Stimulated activated CD4-positive, alpha-beta T cell treated with anti-CD3 and anti-CD28 coated beads, Interleukin-12 subunit alpha, Interleukin-12 subunit beta, amount 100 ng/mL, for 48 hours (primary cell): Measurements from ENCODE around the gene HDAC9.

ENCODE experiments used
- DNase-seq, 3 donors: peaks; one replicate each; pipeline ENCODE4 v3.0.0-alpha.2; 2020; ENCODE audit warnings: low read depth in 2 of 3, low spot score in 1 of 3

HDAC9 gene

DNA sequence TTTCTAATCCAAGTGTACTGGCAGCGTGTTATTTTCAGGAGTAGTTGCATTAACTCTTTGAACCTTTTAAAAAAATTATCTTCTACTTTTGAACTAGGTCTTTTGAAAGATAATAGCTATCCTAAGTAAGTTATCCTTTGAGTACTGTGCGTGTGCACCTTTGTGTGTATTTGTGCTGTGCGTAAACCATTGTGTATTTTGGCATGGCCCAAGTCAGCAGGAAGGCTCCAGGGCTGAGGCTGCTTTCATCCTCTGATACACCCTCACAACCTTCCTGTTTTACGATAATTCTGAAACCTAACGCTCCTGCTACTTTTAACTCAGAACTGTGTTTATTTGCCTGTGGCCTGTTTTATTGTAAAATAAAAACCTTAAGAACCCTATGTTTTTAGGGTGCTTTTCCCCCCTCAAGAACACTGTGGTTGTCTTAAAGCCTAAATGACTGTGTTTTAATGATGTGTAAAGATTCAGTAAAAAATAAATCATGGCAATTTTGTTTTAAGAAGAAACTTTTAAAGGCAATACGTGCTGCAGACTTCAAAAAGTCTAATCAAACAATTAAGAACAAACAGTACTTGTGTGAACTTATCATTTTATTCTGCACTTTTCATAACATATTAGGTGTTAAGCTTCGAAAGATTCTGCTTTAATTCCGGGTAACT lies 57.5 kb downstream of the HDAC9 start:
- no peak for DNase-seq

DNA sequence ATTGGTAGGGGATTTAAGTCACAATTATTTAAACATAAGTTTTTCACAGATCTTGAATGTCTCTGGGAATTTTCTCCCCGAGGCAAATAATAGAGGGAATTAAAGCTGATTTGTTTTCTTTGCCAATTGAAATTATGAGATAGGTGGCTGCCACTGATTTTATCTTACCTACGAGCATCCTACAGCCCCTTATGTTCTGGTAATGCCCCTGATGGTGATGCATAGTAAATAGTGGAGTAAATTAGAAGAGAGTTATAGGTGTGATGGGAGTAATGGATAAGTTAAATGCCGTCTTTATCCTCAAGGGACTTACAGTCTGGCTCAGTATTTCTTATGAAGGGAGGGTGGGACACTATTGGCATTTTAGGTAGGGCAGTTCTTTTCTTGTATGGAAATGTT lies 58.1 kb downstream of the HDAC9 start:
- no peak for DNase-seq

DNA sequence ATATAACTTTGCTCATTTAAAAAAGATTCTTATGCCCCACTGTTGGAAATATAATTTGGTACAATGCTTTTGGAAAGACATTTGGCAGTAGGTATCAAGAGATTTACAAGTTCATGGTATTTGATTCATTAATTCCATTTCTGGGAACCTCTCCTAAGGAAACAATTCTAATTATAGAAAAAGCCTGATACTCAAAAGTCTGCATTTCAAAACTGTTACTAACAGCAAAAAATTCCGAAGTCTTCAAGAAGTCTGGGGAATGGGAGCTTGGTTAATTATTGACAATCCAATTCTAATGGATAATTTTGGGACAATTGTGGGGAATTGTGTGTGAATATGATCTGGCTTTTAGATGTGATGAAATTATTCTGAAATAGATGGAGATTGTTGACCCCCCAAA lies 59.6 kb downstream of the HDAC9 start:
- DNase-seq: no peak

DNA sequence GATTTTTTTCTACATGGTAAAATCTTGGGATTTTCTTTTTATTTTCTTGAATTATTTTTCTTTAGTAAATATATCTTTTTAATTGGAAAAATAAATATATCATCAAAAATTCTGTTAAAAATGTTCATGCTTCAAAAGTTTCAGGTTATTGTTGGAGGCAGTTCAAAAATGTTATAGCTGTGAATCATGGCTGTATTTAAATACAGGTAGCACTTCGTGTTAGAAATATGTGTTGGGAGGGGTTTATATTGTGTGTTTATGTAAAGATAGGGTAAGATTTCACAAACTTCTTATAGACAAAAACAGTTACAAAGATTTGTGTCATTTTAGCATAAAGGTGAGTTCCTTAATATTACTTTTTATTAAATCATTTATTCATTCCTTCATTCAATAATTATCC lies 60.4 kb downstream of the HDAC9 start:
- DNase-seq: no peak

DNA sequence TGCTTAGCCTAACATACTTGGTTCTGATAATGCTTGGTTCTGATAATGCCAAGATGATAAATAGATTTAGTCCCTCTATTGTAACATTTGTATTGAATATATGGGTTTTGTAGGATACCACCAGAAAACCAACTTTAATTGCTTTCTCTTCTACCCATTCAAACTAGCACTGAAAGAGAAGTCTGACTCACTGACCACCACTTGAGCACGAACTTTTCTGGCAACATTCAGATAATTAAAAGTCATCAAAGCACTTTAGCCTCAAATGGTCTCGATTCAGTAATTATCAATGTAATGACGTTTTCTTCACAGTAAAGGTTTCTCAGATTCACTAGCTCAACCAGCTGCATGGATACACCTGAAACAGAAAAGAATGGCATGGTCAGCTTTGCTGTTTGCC lies 63.0 kb downstream of the HDAC9 start:
- DNase-seq: no peak

DNA sequence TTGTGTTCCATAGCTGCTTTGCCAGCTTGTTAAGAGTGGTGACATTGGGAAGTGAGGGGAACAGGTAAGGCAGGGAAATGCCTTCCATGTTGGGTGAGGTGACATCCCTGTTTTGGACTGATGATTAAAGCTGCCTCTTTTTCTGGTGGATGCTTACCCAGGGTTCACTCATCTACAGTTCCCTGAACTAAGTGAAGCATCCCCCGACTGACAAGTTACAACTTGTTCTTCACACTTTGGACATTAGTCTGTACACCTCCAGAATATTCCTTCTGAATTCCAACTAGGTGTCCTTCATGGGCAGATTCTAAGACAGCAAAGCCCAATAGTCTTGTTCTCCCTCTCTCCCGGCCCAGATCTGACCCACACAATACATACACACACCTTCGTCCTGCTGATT lies 63.4 kb downstream of the HDAC9 start:
- no peak for DNase-seq

DNA sequence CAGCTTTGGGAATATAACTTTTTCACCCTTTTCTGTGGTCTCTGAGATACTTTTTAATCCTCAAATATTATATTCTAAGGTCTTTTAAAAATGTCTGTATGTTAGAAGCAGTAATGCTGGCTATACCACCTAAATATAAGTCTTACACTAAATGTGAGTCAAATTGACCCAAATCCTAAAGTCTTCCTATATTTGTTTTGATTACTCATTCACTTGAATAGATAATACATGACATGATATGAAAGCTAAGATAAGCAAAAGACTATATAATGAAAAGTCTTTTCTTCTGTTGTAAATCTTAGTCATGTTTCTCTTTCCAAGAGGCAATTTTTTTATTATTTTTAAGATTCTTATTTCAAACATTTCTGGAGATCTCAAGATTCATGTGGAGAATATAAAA lies 64.2 kb downstream of the HDAC9 start:
- DNase-seq: no peak

DNA sequence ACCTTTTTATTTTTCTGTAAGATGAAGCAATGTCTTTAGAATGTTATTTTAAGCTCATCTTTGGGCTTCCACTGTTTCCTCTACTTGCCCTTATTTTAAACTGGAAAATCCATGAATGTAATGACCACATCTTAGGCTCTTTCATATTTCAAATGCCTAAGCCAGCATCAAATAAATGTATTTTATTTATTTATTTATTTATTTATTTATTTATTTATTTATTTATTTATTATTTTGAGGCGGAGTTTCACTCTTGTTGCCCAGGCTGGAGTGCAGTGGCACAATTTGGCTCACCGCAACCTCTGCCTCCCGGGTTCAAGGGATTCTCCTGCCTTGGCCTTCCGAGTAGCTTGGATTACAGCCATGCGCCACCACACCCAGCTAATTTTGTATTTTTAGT lies 69.2 kb downstream of the HDAC9 start:
- DNase-seq: no peak

DNA sequence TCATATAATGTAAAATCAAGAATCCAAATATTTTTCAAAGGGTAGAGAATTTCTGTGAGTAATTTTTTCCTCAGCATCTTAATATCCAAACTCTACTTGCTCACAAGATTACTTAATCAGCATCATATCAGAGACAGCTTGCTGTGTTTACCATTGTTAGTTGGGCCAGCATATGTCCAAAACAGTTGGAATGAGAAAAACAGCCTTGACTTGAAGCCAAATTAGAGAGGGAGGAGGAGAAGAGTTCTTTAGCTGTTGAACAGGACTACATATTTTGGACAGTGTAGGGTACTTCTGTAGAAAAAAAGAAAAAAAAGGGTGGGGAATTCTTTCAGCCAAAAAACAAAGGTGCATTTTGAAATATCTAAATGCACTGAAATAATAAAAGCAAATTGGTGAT lies 69.8 kb downstream of the HDAC9 start:
- DNase-seq: no peak

DNA sequence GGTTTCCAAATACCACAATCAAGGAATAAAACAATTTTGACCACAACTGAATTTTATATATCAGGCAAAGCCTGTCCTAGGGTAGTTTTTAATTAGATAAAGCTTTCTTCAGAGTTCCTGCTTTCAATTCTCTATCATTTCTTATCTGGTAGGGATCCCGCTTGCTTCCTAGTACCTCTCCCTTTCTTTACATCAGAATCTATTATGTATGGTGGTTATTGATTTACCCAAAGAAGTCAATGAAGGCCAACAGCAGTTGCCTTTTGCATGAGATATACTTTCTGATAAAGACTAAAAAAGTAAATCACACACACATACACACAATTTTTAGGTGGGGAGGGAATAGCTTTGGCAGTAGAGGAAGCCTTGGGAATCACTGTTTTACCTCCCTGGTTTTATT lies 70.7 kb downstream of the HDAC9 start:
- DNase-seq: no peak

DNA sequence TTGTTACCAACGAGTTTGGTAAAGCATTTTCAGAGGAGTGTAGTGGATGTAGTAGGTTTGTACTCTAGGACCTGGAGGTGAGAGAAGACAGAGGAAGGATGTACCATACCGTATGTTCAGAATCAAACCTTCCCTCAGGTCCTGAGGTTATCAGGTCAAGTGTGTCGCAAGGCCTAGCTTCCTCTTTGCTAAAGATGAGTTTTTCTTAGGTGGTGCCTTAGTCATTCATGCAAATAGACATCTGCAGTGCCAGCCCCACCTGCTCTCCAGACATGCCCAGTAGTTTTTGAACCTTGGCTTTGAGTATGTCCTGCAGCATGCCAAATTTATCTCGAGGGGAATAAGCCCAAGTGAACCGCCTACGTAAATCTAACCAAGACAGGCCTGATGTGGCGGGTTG lies 71.3 kb downstream of the HDAC9 start:
- DNase-seq: no peak

DNA sequence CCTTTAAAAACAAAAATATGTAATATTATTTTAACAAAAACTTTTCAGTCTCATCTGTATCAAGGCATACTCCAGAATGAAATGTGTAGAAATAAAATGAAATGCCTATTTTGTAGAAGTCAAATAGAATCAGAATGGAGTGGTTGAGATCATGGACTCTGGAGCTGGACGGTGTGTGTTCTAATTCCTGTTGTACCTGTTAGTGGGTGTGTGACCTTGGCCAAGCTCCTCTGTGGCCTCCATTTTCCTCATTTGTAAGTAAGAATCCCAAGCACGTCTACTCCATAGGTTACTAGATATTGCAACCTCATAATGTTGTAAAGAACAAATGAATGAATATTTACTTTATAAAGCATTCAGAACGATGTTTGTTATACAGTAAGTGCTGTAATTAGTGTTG lies 74.9 kb downstream of the HDAC9 start:
- no peak for DNase-seq

DNA sequence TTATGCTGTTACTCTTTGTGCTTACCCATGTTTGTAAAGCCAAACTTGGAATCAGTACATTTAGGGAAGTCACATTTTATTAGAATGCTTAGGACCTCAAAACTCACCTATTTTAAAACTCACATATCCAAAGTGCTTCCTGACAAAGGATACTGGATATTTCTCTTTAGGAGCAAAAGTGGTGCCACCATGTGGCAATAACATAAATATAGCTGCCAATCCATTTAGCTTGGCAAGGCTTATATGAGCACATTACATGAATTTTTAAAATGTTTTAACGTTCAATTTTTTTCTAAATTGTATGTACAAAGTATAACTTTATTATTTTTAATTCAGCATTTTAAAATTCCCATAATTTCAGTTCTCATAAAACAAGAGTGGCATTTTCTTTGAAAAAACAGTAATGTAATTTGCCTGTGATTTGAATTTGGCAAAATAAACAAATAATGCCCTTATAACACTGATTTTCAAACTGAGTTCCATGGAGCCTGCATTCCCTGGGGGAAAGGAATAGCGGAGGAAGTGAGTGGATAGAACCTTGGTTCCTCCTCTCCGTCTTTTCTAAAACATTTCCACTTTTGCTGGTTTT lies 75.4 kb downstream of the HDAC9 start:
- no peak for DNase-seq

DNA sequence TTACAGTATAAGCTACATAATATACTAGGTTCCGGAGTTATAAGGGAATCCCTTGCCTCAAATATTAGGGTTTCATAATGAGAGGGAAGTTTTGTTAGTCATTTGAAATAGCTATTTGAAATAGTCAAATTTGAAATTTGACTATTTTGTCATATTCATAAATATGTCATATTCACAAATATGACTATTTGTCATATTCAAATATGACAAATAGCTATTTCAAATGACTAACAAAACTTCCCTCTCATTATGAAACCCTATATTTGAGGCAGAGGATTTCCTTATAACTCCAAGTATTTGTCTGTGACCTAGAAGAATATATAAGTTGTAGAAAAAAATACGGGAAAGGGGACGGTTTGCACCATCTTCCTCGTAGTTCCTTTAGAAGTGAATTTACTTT lies 76.6 kb downstream of the HDAC9 start:
- no peak for DNase-seq

DNA sequence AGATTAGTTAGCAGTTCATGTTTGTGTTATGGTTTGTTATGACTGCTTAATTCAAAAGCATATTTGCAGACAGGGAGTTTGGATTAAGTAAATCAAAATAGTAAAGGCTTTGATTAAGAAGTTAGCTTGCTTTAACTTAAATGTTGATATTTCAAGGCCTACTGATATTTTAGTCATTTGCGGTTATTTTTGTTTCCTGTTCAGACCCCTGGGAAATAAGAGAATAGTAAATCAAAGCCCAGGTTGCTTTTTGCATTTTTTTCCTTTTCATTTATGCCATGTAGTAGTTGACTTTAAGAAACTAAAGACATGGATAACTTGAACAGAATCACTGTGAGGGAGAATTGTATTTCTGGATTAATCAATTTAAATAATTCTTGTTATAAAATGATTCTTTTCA lies 77.3 kb downstream of the HDAC9 start:
- DNase-seq: no peak

DNA sequence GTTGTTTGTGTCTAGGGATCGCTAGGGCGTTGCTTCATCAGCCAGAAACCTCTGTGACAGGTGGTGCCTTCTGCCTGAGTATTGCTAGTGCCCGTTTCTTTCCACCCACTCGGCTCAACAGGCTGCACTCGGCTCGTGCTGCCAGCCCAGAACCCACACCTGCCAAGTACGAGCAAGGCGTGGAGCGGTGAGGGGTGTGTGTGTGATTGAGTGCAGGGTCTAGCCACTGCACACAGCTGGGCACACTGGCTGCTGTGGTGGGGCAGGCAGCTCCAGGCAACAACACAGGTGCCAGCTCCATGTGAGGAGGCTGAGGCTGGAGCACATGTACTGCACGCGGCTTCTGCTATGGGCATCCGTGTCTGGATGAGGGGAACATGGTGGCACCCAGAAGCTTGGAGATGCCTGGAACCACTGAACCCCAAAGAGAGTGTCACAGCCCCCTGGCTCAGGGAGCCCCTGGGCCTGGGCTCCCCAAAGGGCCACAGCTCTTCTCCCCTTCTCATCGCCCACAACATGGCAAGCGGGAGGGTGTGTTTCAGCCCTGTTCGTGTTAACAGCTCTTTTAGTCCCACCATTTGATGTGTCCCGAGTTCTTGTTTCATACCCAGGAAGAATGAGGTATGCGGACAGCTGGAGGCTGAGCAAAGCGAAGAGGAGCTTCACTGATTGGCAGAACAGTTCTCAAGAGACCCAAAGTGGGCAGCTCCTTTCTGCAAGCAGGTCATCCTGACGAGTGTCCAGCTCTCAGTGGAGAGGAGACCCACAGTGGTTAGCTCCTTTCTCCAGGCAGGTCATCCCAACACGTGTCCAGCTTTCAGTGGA lies 78.1 kb downstream of the HDAC9 start:
- no peak for DNase-seq

DNA sequence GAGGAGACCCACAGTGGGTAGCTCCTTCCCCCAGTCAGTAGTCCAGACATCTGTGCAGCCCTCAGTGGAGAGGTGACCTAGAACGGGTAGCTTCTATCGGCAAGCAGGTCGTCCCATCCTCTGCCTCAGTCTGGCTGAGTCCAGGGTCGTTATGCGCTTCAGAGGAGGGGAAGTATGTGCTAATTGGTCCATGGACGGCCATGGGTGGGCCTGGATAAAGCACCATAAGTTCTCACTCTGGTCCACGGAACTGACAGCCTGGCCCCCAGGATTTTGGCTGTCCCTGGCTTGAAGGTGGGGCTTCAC lies 78.6 kb downstream of the HDAC9 start:
- DNase-seq: no peak

DNA sequence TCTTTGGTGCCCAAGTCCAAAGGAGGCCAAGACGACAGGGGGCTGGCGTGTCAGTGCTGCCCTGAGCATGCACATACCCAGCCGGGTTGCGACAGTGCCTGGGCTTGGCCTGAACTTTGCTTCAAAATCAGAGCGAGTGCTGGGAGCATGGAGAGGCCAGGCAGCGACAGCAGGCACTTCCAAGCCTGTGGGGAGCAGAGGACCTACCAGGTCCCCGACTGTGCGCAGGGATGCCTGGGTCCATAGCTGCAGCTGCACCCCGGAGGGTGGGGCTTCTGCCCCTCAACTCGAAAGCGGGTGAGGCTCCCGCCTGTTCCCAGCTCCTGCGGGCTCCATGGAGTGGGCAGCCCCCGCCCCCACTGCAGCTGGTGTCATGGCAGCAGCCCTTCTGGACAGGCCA lies 79.1 kb downstream of the HDAC9 start:
- no peak for DNase-seq

DNA sequence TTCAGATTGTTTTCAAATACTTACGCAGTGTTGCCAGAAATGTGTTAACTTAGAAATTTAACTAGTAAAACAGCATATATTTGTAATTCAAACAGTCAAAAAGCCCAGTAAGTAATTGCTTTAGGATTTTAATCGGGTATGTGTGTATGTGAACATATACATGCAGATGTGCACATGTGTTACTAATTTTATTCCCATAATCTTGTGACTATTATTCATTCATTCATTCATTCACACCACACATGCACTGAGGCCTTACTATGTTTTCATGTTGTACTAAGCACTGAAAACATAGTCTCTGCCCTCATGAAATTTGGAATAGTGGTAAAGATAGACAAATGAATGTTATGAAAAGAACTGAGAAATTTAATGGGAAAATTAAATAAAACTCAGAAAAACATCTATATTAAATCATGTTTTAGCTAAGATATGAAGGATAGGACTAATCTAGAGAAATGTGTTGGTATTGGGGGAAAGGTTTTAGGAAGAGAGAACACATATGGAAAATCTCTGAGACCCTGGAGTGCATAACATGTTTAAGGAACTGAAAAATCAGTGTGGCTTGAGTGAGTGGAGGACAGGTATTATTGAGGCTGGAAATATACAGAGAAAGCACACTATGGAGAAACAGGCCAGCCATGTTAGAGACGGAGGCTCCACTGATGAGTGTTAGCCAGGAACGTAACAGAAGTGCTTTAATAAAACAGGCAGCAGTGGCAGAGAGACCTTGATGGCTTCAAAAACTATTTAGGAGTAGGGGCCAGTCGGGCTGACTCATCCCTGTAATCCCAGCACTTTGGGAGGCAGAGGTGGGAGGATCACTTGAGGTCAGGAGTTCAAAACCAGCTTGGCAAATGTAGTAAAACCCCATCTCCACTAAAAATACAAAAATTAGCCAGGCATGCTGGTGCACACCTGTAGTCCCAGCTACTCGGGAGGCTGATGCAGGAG lies 80.3 kb downstream of the HDAC9 start:
- DNase-seq: no peak

DNA sequence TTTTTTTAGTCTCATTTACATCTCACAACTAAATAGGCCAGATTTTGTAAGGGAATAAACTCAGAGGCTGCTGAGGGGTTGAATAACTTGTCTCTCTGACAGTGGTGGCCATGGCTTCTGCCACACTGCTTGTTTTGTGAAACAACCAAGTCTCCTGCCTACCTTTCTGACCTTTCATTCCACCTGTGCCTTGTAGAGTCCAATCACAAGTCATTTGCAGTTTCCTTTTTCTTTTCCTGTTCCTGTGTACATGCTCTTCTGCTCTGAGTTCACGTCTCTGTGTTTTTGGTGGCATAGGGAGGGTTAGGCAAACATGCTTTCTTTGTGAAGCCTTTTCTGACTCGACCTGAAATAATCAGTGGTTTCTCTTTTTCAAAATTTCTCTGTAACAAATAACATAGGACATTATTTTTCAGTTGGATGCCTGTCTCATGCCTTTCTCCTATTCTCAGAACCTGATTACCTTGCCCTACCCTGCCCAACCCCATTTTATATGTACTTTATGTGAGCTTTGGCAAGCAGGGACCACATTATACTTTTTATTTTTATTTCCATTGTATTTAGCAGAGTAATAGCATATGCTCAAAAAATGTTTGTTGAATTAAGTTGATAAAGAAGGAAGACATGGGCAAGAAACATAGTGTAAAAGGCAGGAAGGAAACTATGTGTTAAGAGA lies 81.7 kb downstream of the HDAC9 start:
- DNase-seq: no peak

DNA sequence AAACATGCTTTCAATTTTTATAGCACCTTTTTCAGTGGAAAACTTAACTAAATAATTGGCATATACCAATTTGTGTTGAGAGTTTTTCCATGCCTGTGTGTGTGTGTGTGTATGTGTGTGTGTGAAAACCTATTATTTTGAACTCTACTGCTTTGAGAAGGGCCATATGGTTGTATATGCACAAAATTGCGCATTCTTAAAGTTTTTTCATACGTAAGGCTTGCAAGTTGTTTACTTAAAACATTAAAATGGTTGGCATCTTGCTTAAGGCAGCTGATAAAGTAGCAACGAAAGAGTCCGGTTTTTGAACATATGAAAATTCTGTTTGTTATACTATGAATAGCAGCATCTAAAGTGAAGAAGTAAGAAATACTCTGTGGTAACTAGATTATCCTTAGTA lies 84.1 kb downstream of the HDAC9 start:
- no peak for DNase-seq
